HepG2 (cell line): Measurements from ENCODE around the gene CACHD1. TPM values are rescaled to one million over a fixed set of nuclear protein-coding genes. Genes with fewer than 3 reads are reported as not detected.

Experiments
- ATAC-seq: fragments of 200-7000 bp; cut with Tn5 transposase; 3 replicates; pipeline ENCODE4 v1.9.1; 2020; ENCODE audit warnings: mild to moderate bottlenecking, moderate library complexity
- BruUV-seq: library from RNA; stranded (reverse); fragments of 400-500 nt; replicated peaks from 2 replicates; lab custom pipeline; 2021; lab: Mats Ljungman, UMichigan
- CTCF ChIA-PET: fragments of 300-600 bp; formaldehyde crosslinking; extraction: SDS; loops from one replicate; lab custom pipeline; 2021; ENCODE audit warnings: low total read pairs, inconsistent platforms, low intra/inter-chr PET ratio; lab: Yijun Ruan, JAX
- POLR2A ChIA-PET: fragments of 350-600 bp; sonication (Branson Sonifier 250); formaldehyde crosslinking; loops from one replicate; lab custom pipeline; 2020; ENCODE audit warnings: antibody characterized with exemption, inconsistent platforms; lab: Yijun Ruan, JAX
- DNase-seq: peaks from one replicate; pipeline ENCODE4 v3.0.0-alpha.2; 2015; ENCODE audit warnings: low spot score
- FAIRE-seq: peaks from 3 replicates; lab custom pipeline; 2011; peaks lifted over from hg19 to GRCh38; lab: Jason Lieb, UNC
- H2AFZ ChIP-seq: one replicate; pipeline ENCODE4 v1.6.1; 2011; ENCODE audit warnings: low read length, inconsistent platforms
- H3K27ac ChIP-seq: fragments of 300-600 bp; 3 replicates; pipeline ENCODE4 v1.8.0; 2011; ENCODE audit warnings: mixed run types, mild to moderate bottlenecking, mixed read lengths, low read length, inconsistent platforms; ENCODE audit not compliant: insufficient read depth; ENCODE audit errors: extremely low read length
- H3K27me3 ChIP-seq, 2 experiments: fragments of 200-600 bp in 1 of 2; 2 replicates in 1 of 2; 3 replicates in 1 of 2; pipeline versions ENCODE4 v1.6.0 to v1.8.0; 2011; ENCODE audit warnings: low read length in 2 of 2, mild to moderate bottlenecking in 2 of 2, moderate library complexity in 2 of 2, inconsistent platforms in 1 of 2; ENCODE audit not compliant: insufficient read depth in 2 of 2, control insufficient read depth in 1 of 2
- H3K36me3 ChIP-seq, 2 experiments: fragments of 200-600 bp in 1 of 2; replicated peaks in 1 of 2; 2 replicates in 1 of 2; 3 replicates in 1 of 2; pipeline versions ENCODE4 v1.5.1 to v1.8.0; 2011; ENCODE audit warnings: low read length in 2 of 2, inconsistent platforms in 1 of 2; ENCODE audit not compliant: insufficient read depth in 2 of 2, control insufficient read depth in 1 of 2
- H3K4me1 ChIP-seq: 2 replicates; pipeline ENCODE4 v1.5.1; 2012; ENCODE audit warnings: low read length, inconsistent platforms; ENCODE audit not compliant: insufficient read depth
- H3K4me2 ChIP-seq: 2 replicates; pipeline ENCODE4 v1.6.0; 2011; ENCODE audit warnings: low read depth, low read length, inconsistent platforms
- H3K4me3 ChIP-seq, 3 experiments: fragments of 200-600 bp in 1 of 3; sonication (generic), shearing (Covaris generic) in 1 of 3; replicated peaks in 1 of 3; 2 replicates each; pipeline ENCODE4 v1.5.1; 2011 to 2016; ENCODE audit warnings: low read length in 3 of 3, inconsistent platforms in 2 of 3, low read depth in 2 of 3, mild to moderate bottlenecking in 2 of 3, control low read depth in 1 of 3, mixed read lengths in 1 of 3; ENCODE audit not compliant: insufficient read depth in 1 of 3
- H3K79me2 ChIP-seq: one replicate; pipeline ENCODE4 v1.6.1; 2011; ENCODE audit warnings: low read length, inconsistent platforms; ENCODE audit not compliant: insufficient read depth
- H3K9ac ChIP-seq: 2 replicates; pipeline ENCODE4 v1.6.0; 2011; ENCODE audit warnings: mild to moderate bottlenecking, low read depth, low read length, inconsistent platforms; ENCODE audit not compliant: insufficient read depth
- H3K9me3 ChIP-seq: 2 replicates; pipeline ENCODE4 v1.5.1; 2012; ENCODE audit warnings: mild to moderate bottlenecking, low read length
- H4K20me1 ChIP-seq: 2 replicates; pipeline ENCODE4 v1.6.0; 2011; ENCODE audit warnings: inconsistent platforms, mild to moderate bottlenecking, low read length, moderate library complexity; ENCODE audit not compliant: insufficient read depth
- DMTF1 ChIP-seq: sonication (generic); formaldehyde crosslinking; IDR thresholded peaks from 2 replicates; pipeline ENCODE4 v1.4.0; 2020; ENCODE audit warnings: mild to moderate bottlenecking, missing genetic modification reagents
- FOXO4 ChIP-seq: sonication (generic); formaldehyde crosslinking; conservative IDR thresholded peaks from 2 replicates; pipeline ENCODE4 v1.8.1; 2023; ENCODE audit warnings: missing genetic modification reagents
- MYPOP ChIP-seq: sonication (generic); formaldehyde crosslinking; IDR thresholded peaks from 2 replicates; pipeline ENCODE4 v1.8.1; 2023; ENCODE audit warnings: mild to moderate bottlenecking, moderate library complexity, missing genetic modification reagents
- SRSF1 ChIP-seq: fragments of 200-400 bp; formaldehyde crosslinking; optimal IDR thresholded peaks from 2 replicates; pipeline ENCODE3; 2017; ENCODE audit warnings: mild to moderate bottlenecking, low read depth, low read length, moderate library complexity
- ZBTB44 ChIP-seq: sonication (generic); formaldehyde crosslinking; IDR thresholded peaks from 2 replicates; pipeline ENCODE4 v1.4.0; 2020; ENCODE audit warnings: missing genetic modification reagents
- WGBS: methylation state at CpG from one replicate; pipeline ENCODE4 v1.1.6; 2017; ENCODE audit warnings: low lambda C conversion rate; 5-methylcytosine and 5-hydroxymethylcytosine counted together
- in situ Hi-C: cut with HindIII; loops from 2 replicates; pipeline ENCODE4 v1.10.0; 2017; ENCODE audit warnings: low pct_unique_long_range_greater_than_20kb; ENCODE audit not compliant: extremely low pct_ligation_motif_present
- intact Hi-C: fragments of 100-400 bp; cut with micrococcal nuclease; formaldehyde crosslinking; loops from one replicate; pipeline ENCODE4 v1.10.0; 2022; ENCODE audit not compliant: unreplicated experiment
- polyA plus RNA-seq, 8 experiments: library from polyadenylated mRNA; depleted of rRNA in 3 of 8; stranded (reverse) in 7 of 8; unstranded in 1 of 8; fragments of >200 nt; fragmentation: Illumina TruSeq in 4 of 8; extraction: Trizol in 4 of 8; gene quantifications; 2 replicates each; pipeline versions ENCODE4 v1.2.1 to v1.2.3, GENCODE V29; 2011 to 2016; ENCODE audit warnings: low read depth in 4 of 8, missing spikeins in 1 of 8, mixed read lengths in 1 of 8; ENCODE audit not compliant: insufficient read depth in 1 of 8
- total RNA-seq, 5 experiments: library from RNA; depleted of rRNA; stranded (reverse); fragments of >200 nt; fragmentation: Illumina TruSeq; extraction: Trizol; gene quantifications; 2 replicates each; pipeline ENCODE4 v1.2.3, GENCODE V29; 2016; ENCODE audit warnings: low read depth in 1 of 5

Gene CACHD1
- total and polyA plus RNA-seq, 2 of the 13 experiments (the other 11 are each of a cell fraction or from before 2014, with no cell fraction given): 0.11 TPM; not detected in 1

GRCh38 chr1:64424412-64424811, 45.5 kb upstream of the CACHD1 start:
- POLR2A ChIA-PET: no interaction called here
- DNase-seq: no peak
- no peak for ATAC-seq
- Histone ChIP-seq H3K9ac (no peak overlapping the region), H3K9me3 (no peaks in the 10 kb centered on the region), H3K36me3 (no peaks in the 10 kb centered on the region), H3K4me2 (no peak overlapping the region), H3K27ac (no peak overlapping the region), H3K27me3 (no peaks in the 10 kb centered on the region), H2AFZ (no peak overlapping the region), H3K4me1 (no peaks in the 10 kb centered on the region), H4K20me1 (no peaks in the 10 kb centered on the region), H3K79me2 (no peaks in the 10 kb centered on the region), H3K4me3 (no peak overlapping the region)
- WGBS: 100% methylated on average over 1 of the region's 1 CpG
- in situ Hi-C loops (no loop called here), intact Hi-C loops (no loop called here)
- TF ChIP-seq ZBTB44 (CRISPR knock-in tag) (no peak), DMTF1 (CRISPR knock-in tag) (no peak), SRSF1 (no peak), FOXO4 (no peak), MYPOP (no peak)
- no peak for FAIRE-seq
- CTCF ChIA-PET: no interaction called here
- BruUV-seq: no TSS peak
